ENCODE data around the gene CDAN1.

- no peak for TF ChIP-seq CTCF (IDR thresholded peaks at IDR 0.05; ENCODE audit: insufficient read depth, low read length, poor library complexity, severe bottlenecking)
- no peak for TF ChIP-seq EZH2phosphoT487 (conservative IDR thresholded peaks at IDR 0.05; ENCODE audit: low read length)
Measured at GRCh38 chr15:42674472-42674871, 62.5 kb downstream of the CDAN1 start.
